ENCODE data around the gene KLC3.

DNA sequence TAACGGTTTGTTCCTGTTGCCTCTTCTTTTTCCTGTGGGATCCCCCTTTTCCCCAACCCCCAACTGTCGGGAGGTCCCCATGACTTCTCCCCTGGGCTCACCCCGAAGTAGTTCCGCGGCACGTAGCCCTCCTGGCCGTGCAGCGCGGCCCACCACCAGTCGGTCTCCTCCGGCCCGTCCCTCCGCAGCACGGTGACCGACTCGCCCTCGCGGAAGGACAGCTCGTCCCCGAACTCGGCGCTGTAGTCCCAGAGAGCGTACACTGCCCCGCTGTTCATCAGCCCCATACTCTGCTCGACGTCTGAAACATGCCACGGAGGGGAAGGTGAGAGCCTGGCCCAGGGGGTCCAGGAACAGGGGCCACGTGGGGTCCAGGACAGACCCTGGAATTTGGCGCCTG, 41.9 kb downstream of the KLC3 start:
- no peak for TF ChIP-seq EZH2 (IDR thresholded peaks at IDR 0.05; ENCODE audit: low read length, unreplicated experiment)
- TF ChIP-seq, protein P1, sequence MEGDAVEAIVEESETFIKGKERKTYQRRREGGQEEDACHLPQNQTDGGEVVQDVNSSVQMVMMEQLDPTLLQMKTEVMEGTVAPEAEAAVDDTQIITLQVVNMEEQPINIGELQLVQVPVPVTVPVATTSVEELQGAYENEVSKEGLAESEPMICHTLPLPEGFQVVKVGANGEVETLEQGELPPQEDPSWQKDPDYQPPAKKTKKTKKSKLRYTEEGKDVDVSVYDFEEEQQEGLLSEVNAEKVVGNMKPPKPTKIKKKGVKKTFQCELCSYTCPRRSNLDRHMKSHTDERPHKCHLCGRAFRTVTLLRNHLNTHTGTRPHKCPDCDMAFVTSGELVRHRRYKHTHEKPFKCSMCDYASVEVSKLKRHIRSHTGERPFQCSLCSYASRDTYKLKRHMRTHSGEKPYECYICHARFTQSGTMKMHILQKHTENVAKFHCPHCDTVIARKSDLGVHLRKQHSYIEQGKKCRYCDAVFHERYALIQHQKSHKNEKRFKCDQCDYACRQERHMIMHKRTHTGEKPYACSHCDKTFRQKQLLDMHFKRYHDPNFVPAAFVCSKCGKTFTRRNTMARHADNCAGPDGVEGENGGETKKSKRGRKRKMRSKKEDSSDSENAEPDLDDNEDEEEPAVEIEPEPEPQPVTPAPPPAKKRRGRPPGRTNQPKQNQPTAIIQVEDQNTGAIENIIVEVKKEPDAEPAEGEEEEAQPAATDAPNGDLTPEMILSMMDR (conservative IDR thresholded peaks at IDR 0.05; ENCODE audit: low read depth, low read length): no peak
